ENCODE measurements around the gene XYLT1. TPM values are rescaled to one million over a fixed set of nuclear protein-coding genes. Genes with fewer than 3 reads are reported as not detected.

Gene XYLT1
- total RNA-seq, 1 experiment from 2014 or later = 14.5 TPM

DNA sequence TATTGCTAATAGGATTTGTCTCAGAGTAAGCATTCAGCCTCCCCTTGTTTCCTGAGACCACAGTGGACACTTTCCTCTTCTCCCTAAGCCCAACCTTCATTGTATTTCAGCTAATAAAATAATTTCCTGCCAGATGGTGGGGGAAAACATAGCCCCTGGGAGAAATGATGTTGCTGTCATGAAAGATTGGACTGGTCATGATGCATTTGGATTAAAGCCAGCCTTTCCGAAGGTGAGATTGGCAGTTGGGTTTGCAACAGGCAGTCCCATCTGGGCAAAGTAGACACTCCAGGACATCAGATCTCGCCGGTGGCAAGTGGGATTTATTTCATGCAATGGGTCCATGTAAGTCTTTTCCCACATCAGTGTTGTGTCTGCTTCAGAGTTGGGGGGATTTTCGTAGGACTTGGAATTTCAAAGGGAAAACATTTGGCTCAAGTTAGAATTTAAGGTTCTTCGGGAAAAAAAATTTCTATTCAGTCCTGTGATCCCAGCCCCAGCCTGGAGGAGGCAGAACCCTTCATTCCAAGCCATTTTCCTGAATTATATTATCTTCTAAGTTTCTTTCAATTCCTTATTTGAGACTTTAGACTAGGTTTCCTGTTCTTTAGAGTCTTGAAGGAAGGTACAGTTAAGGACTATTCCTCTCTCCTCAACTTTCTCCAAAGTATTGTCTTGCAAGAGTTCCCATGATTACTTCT is 391.7 kb downstream of the XYLT1 start:
- Histone ChIP-seq H3K27ac (ENCODE audit: insufficient read length, low read depth, low read length) (no peak overlapping the region), H3K9me3 (ENCODE audit: control insufficient read depth, low read depth, low read length) (no peaks in the 10 kb centered on the region), H4K91ac (ENCODE audit: insufficient read length, low read depth, low read length) (no peak overlapping the region), H3K14ac (ENCODE audit: insufficient read depth, low read length) (no peak overlapping the region), H3K56ac (ENCODE audit: insufficient read length, low read depth, low read length) (no peak overlapping the region), H4K20me1 (ENCODE audit: control insufficient read depth, insufficient read depth, insufficient read length) (no peaks in the 10 kb centered on the region), H4K8ac (replicated peaks; ENCODE audit: insufficient read length, low read depth, low read length) (no peak overlapping the region), H2AK5ac (ENCODE audit: insufficient read length, low read length) (no peak overlapping the region), H3K23ac (ENCODE audit: insufficient read length, low read depth, low read length) (no peak overlapping the region), H3K18ac (ENCODE audit: insufficient read length, low read depth, low read length) (no peak overlapping the region), H3K4me1 (ENCODE audit: insufficient read depth, low read length) (peaks cover 12% of the 10 kb centered on the region; the same call in 1 of the 2 replicates), H2BK120ac (ENCODE audit: low read depth, low read length, poor library complexity, severe bottlenecking) (no peak overlapping the region), H2BK5ac (ENCODE audit: insufficient read length, low read length) (no peak overlapping the region), H3K9ac (ENCODE audit: extremely low read depth, insufficient read length, low read length) (no peak overlapping the region), H3K4me2 (ENCODE audit: insufficient read depth, insufficient read length, low read length) (no peak overlapping the region), H2BK12ac (ENCODE audit: insufficient read length, low read depth, low read length) (no peak overlapping the region), H3K23me2 (ENCODE audit: insufficient read length, low read depth, low read length, poor library complexity, severe bottlenecking) (no peaks in the 10 kb centered on the region), H4K5ac (ENCODE audit: insufficient read length, low read depth, low read length) (no peak overlapping the region), H3T11ph (ENCODE audit: low read length) (peak overlapping the region; percentile 85), H3K79me1 (ENCODE audit: insufficient read depth, low read depth, low read length, poor library complexity, severe bottlenecking) (no peaks in the 10 kb centered on the region), H3K4ac (ENCODE audit: low read depth, low read length) (no peak overlapping the region), H3K79me2 (ENCODE audit: insufficient read depth, low read length) (no peaks in the 10 kb centered on the region), H2AFZ (ENCODE audit: low read length) (no peak overlapping the region), H2BK20ac (ENCODE audit: low read depth, low read length, poor library complexity, severe bottlenecking) (no peak overlapping the region), H2BK15ac (ENCODE audit: low read depth, low read length) (no peak overlapping the region), H3K27me3 (ENCODE audit: insufficient read depth, low read length) (no peaks in the 10 kb centered on the region)
- TF ChIP-seq, protein P1, sequence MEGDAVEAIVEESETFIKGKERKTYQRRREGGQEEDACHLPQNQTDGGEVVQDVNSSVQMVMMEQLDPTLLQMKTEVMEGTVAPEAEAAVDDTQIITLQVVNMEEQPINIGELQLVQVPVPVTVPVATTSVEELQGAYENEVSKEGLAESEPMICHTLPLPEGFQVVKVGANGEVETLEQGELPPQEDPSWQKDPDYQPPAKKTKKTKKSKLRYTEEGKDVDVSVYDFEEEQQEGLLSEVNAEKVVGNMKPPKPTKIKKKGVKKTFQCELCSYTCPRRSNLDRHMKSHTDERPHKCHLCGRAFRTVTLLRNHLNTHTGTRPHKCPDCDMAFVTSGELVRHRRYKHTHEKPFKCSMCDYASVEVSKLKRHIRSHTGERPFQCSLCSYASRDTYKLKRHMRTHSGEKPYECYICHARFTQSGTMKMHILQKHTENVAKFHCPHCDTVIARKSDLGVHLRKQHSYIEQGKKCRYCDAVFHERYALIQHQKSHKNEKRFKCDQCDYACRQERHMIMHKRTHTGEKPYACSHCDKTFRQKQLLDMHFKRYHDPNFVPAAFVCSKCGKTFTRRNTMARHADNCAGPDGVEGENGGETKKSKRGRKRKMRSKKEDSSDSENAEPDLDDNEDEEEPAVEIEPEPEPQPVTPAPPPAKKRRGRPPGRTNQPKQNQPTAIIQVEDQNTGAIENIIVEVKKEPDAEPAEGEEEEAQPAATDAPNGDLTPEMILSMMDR (conservative IDR thresholded peaks at IDR 0.05) = peak; percentile 47
- Mint-ChIP-seq H3K27ac (0 out of 7 replicates have a peak overlapping the region, but pooled peaks of 1 of the 3 experiments have one; percentile 49), H3K4me1 (peaks cover 51 to 61% of the 10 kb centered on the region in 2 experiments), H3K36me3 (ENCODE audit: insufficient read depth in 1 of 3, low read depth in 3 of 3) (peaks cover 7 to 12% (median 7%) of the 10 kb centered on the region in 3 experiments), H3K27me3 (ENCODE audit: low read depth) (peaks cover 6% of the 10 kb centered on the region; the same call in 1 of the 2 replicates), H3K4me3 (no peak overlapping the region), H3K9me3 (peaks cover 16 to 23% of the 10 kb centered on the region in 2 experiments)
- DNase-seq = no peak
- no CpG with 5 or more reads among the region's 5 CpGs for WGBS (ENCODE audit: extremely low coverage, insufficient read length, low lambda C conversion rate)

Data from H9 (cell line).